Dermis blood vessel endothelial cell (primary cell): ENCODE data around the gene BPIFB1. TPM values are rescaled to one million over a fixed set of nuclear protein-coding genes. Genes with fewer than 3 reads are reported as not detected.

Source experiments
- DNase-seq: peaks from one replicate; pipeline ENCODE4 v3.0.0; 2010
- total RNA-seq: library from RNA; depleted of rRNA; stranded (reverse); fragments of >200 nt; gene quantifications from 2 replicates; pipeline ENCODE4 v1.2.3, GENCODE V29; 2014

Gene BPIFB1, protein sequence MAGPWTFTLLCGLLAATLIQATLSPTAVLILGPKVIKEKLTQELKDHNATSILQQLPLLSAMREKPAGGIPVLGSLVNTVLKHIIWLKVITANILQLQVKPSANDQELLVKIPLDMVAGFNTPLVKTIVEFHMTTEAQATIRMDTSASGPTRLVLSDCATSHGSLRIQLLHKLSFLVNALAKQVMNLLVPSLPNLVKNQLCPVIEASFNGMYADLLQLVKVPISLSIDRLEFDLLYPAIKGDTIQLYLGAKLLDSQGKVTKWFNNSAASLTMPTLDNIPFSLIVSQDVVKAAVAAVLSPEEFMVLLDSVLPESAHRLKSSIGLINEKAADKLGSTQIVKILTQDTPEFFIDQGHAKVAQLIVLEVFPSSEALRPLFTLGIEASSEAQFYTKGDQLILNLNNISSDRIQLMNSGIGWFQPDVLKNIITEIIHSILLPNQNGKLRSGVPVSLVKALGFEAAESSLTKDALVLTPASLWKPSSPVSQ
- total RNA-seq, result not detected in 2 replicates

DNA sequence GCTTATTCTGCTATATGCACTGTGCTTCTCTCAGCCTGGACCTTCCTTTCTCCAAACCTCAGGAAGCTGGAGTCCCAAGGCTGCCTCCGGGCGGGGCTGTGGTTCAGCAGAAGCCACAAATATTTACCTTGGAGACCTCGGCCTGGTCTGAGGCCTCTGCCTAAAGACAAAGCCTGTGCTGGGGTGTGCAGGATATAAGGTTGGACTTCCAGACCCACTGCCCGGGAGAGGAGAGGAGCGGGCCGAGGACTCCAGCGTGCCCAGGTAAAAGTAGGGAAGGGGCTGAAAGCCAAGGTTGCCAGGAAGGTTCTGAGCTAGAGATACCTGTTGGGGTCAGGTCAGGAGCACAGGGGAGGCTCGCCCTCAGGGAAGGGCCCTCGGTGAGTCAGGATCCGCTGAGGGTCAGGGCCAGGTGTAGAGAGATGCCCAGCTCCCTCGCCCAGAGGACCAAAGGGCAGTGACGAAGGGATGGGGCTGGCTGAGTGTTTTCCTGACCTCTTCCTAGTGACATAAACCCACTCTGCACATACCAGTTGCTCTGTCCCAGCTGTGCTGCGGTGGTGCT is at the start of gene BPIFB1:
Gene BPIFB1, plus strand, starts transcription at position 224 of the 565 bp plus-strand sequence. CDS start 2,860 bp downstream, outside the sequence.
- no peak for DNase-seq

DNA sequence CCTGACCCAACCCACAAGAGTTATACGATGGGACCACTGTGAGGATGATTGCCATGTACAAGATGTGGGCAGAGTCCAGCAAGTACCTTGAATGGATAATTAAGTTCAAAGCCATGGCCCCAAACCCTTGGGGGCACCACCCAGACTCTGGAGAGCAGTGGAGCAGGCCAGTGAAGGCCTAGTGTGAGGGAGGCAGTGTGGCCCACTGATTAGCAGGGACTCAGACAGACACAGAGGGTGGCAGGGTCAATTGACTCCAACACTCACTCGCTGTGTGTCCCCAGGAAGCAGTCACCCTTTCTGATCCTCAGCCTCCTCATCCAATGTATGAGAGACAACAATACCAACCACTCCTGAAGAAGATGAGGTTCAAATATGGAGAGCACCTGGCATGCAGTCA is 49.0 kb upstream of the BPIFB1 start:
- DNase-seq, result no peak

DNA sequence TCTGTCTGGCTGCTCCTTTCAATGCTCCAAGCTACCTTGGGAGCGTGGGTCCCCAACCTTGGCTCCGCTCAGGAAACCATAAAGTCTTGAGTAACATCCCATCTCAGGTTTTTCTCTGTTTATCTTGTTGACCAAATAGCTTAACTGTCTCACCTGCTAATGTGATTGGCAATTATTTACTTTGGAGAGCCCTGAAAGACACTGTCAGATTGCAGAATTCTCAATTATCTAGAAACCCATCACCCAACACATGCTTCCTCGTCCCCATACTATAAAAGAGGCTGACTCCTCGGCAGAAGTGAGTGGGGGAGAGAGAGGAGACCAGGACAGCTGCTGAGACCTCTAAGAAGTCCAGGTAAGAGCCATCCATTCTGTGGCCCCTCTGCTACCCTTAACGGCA is 47.3 kb upstream of the BPIFB1 start, which contains the start of gene BPIFA1:
Gene BPIFA1, plus strand, starts transcription at position 301 of the 400 bp plus-strand sequence. CDS start 1,716 bp downstream, outside the sequence.
- no peak for DNase-seq

DNA sequence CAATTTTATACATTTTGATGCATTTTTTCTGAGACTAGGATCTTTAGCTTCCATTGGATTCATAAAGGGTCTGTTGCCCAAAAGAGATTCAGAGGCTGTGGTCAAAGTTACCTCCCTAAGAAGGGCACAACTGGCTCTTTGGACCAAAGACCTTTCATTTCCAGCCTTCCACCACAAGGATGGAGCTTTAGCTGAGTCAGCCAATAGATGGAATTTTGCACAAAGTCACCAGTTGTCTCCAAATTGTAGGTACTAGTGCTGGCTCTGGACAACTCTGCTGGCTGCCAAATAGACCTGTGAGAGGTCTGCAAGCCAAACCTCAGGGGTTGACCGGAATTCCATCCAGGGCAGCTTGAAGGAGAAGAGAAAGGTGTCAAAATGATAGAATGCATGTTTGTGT is 46.7 kb upstream of the BPIFB1 start:
- no peak for DNase-seq

DNA sequence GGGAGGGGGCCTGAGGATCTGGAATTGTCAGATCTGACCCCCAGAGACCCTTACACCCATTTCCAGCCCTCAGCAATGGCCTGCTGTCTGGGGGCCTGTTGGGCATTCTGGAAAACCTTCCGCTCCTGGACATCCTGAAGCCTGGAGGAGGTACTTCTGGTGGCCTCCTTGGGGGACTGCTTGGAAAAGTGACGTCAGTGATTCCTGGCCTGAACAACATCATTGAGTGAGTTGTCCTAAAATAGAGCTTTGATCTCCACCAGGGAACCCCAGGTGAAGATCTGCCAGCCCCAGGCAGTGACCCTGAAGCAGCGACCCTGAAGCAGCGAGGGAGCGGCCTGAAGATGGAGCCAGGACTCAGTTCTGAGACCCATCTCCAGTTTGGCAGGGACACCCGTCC is 45.0 kb upstream of the BPIFB1 start:
- DNase-seq, result no peak

DNA sequence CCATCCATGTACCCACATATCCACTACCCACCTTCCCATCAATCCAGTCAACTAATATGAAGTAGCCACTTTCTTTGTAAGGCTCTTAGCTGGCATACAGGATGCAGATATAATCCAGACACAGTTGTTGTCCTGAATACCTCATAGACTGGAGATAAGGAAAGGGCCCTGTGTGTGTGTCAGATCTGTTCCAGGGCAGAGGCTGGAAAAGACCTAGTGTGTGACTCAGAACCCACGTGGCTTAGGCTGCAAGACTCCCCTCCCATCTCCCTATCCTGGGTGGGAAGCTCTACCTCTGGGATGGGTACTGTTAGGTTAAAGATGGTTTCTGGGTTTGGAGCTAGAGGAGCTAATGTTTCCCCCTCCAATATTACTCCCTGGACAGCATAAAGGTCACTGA is 43.6 kb upstream of the BPIFB1 start:
- DNase-seq, result no peak

DNA sequence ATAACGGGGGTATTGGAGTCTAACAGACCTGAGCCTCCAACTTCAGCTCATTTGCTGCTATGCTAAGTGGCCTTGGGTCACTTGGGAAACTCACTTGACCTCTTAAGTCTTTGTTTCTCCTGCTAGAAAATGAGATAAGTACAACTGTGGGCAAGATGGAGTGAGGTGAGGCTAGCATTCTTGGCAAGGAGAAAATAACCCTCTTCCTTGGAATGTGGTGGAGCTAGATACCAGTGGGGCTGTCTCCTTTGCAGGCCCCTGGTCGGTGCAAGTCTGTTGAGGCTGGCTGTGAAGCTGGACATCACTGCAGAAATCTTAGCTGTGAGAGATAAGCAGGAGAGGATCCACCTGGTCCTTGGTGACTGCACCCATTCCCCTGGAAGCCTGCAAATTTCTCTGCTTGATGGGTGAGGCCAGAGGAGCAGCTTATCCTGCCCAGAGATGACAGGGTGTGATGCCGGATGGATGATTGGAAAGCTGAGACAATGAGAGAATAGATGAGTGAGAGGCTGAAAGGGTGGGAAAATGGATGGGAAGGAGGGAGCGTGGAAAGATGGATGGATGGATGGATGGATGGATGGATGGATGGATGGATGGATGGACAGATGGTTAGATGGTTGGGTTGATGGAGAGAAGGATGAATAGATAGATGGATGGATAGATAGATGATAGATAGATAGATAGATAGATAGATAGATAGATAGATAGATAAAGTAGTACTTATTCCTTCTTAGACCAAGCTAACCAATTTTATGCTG is 42.9 kb upstream of the BPIFB1 start:
- DNase-seq, result no peak

DNA sequence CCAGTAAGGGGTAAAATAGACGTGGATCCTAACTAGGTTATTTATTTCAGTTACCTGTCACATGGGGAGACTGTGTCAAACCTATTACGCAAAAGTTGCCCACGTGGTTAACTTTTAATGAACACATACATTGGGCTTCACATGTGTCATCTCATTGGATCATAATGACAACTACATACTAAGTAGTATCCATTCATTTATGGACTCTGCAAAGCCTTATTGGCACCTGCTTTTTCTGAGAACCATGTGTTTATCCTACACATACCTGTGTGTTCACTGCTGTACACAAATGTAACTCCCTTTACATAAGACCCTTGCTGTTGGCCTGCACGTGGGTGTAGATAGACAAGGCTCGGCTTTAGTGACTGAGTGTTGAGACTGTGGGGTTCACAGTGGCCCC is 42.1 kb upstream of the BPIFB1 start:
- DNase-seq, result no peak

DNA sequence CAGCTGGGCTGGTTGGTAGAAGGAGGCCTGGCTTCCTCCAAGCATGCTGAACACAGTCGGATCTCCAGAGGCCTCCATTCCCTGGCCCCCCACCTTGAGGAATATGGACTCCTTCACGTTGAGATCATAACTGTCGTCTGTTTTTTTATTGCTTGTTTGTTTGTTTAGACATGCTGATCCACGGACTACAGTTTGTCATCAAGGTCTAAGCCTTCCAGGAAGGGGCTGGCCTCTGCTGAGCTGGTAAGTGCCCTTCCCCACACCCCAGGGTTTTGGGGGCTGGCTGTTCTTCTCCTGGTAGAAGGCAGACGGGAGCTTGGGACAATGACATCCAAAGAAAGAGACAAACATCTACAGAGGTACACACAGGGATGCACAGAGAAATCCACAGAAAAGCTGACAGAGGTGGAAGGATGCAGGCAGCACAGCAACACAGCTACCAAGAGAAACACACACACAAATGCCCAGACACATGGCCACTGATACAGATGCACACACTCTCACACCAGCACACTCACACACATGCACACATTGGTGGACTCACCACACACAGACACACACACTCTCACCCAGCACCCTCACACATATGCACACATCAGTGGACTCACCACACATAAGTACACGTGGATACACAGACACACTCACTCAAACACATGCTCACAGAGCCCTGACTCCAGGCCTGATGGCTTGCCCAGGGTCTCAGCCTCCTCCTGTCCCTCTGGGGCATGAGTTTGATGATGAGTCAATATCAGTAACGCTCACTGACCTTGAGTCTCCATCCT is 40.5 kb upstream of the BPIFB1 start:
- DNase-seq, result no peak

DNA sequence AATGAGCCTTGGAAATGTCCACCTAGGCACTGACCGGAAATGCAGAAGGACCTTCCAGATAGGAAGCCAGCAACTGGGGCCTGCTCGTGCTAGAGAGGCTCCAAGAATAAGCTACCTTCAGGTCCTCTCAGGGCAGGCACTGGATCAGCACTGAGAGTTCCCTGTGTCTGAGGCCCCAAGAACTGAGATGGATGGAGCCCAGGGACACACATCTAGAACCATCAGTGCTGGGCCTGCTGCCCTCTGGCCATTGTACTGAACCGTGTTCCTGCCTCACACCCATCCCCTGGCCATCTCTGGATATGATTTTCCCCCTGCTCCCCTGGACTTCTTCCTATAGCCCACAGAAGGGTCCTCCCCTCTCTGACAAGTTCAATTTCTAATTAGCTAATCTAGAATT is 36.9 kb upstream of the BPIFB1 start:
- no peak for DNase-seq

DNA sequence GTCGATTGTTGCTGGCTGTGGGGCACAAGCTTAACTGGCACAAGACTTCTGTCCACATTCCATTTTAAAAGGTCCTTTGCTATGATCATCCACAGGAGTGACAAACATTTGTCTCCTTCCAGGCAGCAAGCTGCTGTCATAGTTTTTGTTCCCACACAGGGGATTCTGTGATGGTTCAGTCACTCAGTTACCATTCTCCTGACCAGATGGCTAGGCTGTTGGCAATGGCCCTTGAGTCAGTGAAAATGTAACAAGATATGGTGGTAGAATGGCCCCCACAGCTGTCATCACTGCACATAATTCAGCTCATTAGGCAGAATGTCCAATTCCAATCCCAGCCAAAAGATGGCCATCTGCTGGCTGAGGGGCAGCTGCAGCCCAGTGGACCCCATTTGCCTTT is 33.6 kb upstream of the BPIFB1 start:
- no peak for DNase-seq

DNA sequence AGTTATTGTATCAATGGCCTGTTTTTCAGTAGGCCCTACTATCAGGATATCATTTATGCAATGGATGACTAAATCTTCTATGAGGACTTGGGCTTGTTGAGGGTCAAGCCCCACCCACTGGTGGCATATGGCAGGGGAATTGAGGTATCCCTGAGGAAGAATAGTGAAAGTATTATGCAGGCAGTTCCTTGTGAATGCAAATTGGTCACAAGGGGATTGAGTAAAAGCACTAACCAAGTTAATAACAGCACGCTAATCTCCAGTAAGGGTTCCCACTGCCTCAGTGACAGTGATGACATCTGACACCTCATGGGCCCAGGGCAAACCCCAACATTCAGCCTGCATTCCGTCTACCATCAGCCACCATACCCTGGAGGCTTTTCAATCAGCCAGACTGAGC is 32.3 kb upstream of the BPIFB1 start:
- DNase-seq, result no peak

DNA sequence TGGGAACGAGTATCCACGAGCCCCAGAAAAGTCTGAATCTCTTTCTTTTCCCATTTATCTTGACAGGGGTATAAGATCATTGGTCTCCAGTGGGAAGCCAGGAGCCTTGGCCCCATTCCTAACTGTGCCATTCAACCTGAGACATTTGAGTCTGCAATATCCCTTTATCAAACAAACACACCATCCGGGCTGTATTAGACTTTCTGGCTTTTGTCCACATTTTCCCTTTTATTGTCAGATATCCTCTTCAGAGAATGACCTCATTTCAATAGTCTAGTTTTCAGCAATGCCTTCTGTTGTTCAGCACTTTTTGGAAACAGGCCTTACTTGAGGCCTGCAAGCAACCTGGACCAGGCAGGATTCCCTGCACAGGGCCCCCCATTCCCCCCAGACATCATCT is 31.5 kb upstream of the BPIFB1 start:
- peak; percentile 11 for DNase-seq

DNA sequence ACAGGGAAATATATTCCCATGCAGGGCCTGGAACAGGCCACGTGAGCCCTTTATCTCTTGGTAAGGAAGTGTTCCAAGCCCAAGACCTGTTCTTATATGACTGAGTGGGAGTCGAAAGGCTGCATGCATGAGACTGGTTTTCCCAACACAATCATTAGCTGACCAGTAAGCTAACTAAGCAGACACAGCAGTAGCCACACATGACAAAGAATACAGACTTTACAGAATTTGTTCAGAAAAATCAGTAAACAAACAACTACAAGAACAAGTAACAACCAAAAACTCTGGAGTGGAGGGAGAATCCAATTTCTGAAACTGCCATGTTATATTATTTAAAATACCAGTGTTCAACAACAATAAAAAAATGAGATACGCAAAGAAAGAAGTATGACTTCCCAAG is 30.6 kb upstream of the BPIFB1 start:
- DNase-seq, result no peak

DNA sequence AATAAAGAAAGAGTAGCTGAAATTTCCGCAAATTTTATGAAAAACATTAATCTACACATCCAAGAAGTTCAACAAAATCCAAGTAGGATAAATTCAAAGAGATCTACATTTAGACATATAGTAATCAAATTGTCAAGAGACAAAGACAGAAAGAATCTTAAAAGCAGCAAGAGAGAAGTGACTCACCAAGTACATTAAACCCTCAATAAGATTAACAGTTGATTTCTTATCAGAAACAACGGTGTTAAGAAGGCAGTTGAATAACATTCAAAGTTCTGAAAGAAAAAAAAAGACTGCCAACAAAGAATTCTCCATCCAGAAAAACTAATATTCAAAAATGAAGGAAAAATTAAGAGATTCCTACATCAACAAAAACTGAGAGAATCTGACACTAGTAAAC is 28.0 kb upstream of the BPIFB1 start:
- DNase-seq, result no peak

DNA sequence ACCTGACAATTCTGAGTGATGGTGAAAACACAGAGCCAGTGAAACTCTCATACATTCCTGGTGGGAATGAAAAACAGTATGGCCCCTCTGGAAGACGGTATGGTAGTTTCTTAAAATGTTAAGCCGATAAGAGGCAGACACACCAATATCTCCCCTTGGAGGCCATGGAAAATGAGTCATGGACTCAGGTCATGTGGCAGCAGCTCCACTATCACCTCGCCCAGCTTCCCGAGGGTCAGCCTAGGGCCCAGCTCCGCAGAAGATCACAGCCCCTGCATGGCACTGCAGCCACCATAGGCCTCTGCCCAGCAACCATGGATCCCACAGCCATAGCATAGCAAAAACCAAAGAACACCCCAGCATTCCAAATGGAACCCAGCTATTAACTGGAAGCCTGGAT is 25.8 kb upstream of the BPIFB1 start:
- no peak for DNase-seq

DNA sequence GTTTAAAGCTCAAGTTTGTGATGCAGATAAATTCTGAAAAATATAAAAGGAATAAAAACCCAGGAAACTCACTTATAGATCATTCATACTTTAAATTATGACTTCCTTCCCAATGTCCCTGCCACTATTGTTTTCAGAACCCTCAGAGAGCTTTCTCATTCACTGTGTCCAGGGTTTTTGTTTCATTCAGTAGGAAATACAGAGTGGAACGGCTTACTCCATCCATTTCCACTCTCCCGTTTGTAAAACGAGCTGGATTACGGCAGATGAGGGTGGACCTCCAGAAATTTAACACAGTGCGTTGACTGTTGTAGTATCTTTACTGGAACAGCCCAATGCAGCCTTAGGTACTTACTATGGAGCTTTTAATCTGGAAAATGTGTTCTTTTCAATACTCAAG is 23.6 kb upstream of the BPIFB1 start:
- no peak for DNase-seq

DNA sequence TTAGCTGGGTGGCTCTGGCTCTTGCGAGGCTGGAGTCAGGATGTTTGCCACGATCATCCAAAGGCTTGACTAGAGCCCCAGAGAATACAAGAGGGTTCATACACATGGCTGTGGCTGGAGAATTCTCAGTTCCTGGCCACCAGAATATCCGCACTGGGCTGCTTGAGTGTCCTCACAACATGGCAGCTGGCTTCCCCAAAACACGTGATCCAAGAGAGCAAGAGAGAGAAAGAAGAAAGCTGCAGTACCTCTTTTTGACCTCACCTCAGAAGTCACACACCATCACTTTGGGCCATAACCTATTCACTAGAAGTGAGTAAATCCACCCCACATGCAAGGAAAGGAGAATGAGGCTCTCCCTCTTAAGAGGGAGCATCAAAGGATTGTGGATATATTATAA is 21.5 kb upstream of the BPIFB1 start:
- DNase-seq, result no peak

DNA sequence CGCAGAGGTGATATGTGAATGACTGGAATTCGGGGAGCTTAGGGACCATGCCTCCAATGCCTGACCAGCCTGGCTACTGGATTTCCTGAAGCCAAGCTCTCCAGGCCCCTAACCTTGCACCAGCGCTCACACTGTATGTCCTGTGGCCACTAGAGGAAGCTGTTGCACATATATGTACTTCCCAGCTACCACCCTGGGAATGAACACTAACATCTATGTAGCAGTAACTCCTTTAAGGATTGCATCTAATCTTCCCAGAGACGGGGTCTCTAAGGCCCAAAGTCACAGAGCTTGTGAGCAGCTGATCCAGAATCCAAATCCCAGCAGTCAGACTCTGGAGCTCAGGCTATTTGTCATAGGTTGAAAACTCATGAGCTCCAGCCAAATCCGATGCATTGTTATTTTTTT is 20.4 kb upstream of the BPIFB1 start:
- peak; percentile 68 for DNase-seq

DNA sequence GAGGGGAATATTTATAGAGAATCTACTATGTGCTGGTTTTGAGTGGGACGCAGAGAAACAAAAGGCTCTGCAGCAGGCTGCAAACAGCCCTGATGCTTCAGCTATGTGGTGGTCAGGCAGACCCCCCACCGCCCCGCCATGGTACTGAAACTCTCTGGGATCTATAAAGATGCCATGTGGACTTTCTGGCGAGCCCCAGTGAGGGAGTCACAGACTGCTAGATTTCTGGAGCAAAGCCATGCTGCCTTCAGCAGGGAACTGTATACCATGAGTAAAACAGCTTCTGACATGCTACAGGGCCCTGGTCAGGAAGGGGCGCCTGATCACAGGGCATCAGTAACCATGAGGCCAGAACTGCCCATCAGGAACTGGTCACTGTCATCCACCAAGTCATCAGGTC is 19.2 kb upstream of the BPIFB1 start:
- DNase-seq, result no peak

DNA sequence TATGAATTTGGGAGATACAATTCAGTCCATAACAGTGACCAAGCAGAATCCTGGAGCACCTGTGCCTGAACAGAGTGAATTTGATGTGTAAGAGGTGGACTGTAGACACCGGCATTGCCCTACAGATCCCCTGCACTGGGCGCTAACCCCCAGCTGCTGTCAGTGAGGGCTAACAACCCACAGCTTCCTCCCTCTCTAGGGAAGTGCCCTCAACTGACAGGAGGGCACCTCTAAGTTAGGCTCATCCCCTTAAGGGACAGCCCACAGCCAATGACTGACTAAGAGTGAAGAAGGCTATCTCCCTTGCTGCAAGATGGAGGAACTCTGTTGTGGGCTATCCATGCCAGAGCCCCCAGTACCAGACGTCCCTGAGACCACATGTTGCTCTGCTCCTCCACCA is 15.3 kb upstream of the BPIFB1 start:
- DNase-seq, result no peak

DNA sequence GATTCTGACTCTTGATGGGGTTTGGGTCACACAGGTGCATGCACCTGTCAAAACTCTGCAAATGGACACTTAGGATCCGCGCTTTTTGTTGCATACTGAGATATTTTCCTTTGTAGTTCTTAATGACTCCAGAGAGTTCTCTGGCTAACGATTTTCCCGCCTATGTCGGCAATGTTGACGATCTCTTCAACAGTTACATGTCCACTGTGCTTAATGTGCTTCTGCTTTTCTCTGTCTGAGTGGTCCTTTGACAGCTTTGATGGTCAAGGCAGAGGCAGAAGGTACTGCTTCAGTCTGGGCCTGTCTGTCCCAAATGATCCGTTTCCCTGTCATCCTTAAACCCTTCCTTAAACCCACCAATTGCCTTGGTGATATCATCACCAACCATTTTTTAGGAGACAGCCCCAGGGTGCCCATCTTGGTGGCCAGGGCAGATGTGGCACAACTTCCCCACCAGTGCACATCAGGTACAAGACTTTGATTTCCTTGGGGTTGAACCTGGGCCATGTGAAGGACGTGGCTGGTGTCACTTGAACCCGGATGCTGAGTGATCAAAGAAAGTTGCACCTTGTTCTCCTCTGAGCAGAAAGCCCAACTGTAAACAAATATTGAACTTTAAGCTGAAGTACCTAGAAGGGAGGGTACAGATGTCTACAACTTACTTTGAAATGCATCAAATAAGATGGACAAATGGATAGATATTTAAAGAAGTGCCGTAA is 10.7 kb upstream of the BPIFB1 start:
- no peak for DNase-seq
